HepG2 (cell line): ENCODE data around the gene DSCAML1. TPM values are rescaled to one million over a fixed set of nuclear protein-coding genes. Genes with fewer than 3 reads are reported as not detected.
A peak's percentile ranks its signal among the peaks of the same experiment; 100 is the strongest.

ENCODE experiments used
- ATF4 ChIP-seq, 2 experiments: fragments of 450-650 bp in 1 of 2; sonication (generic) in 1 of 2; formaldehyde crosslinking; IDR thresholded peaks; 2 replicates each; pipeline versions ENCODE4 v1.5.0 to v1.8.0; 2020 to 2022; ENCODE audit warnings: mild to moderate bottlenecking in 1 of 2, missing genetic modification reagents in 1 of 2
- HNF4A ChIP-seq: sonication (generic); formaldehyde crosslinking; IDR thresholded peaks from 2 replicates; pipeline ENCODE4 v1.4.0; 2020; ENCODE audit warnings: missing genetic modification reagents
- IRF1 ChIP-seq: sonication (generic); formaldehyde crosslinking; IDR thresholded peaks from 2 replicates; pipeline ENCODE4 v1.4.0; 2020; ENCODE audit warnings: low read depth, mild to moderate bottlenecking, missing genetic modification reagents
- JARID2 ChIP-seq: sonication (generic); formaldehyde crosslinking; IDR thresholded peaks from 2 replicates; pipeline ENCODE4 v1.8.1; 2023; ENCODE audit warnings: missing genetic modification reagents, inconsistent platforms; ENCODE audit not compliant: insufficient replicate concordance
- RXRB ChIP-seq: IDR thresholded peaks from 2 replicates; pipeline ENCODE4 v1.6.1; 2016; ENCODE audit warnings: borderline replicate concordance, missing genetic modification reagents, missing compliant biosample characterization
- ZBTB25 ChIP-seq: IDR thresholded peaks from 2 replicates; pipeline ENCODE4 v1.6.1; 2018; ENCODE audit warnings: missing genetic modification reagents
- ZNF343 ChIP-seq: sonication (generic); formaldehyde crosslinking; IDR thresholded peaks from 2 replicates; pipeline ENCODE4 v1.4.0; 2020; ENCODE audit warnings: mild to moderate bottlenecking, missing genetic modification reagents
- ZNF512 ChIP-seq: sonication (generic); formaldehyde crosslinking; IDR thresholded peaks from 2 replicates; pipeline ENCODE4 v1.4.0; 2020; ENCODE audit warnings: mild to moderate bottlenecking, missing genetic modification reagents
- ZNF607 ChIP-seq: sonication (generic); formaldehyde crosslinking; IDR thresholded peaks from 2 replicates; pipeline ENCODE4 v1.5.1; 2020; ENCODE audit warnings: missing genetic modification reagents, mild to moderate bottlenecking, borderline replicate concordance
- ZNF615 ChIP-seq: sonication (generic); formaldehyde crosslinking; IDR thresholded peaks from 2 replicates; pipeline ENCODE4 v1.5.0; 2020; ENCODE audit warnings: mild to moderate bottlenecking, missing genetic modification reagents, borderline replicate concordance
- ZNF777 ChIP-seq: sonication (generic); formaldehyde crosslinking; IDR thresholded peaks from 2 replicates; pipeline ENCODE4 v1.4.0; 2020; ENCODE audit warnings: missing genetic modification reagents
- ZSCAN22 ChIP-seq: sonication (generic); formaldehyde crosslinking; IDR thresholded peaks from 2 replicates; pipeline ENCODE4 v1.4.0; 2020; ENCODE audit warnings: mild to moderate bottlenecking, missing genetic modification reagents
- polyA plus RNA-seq, 8 experiments: library from polyadenylated mRNA; depleted of rRNA in 3 of 8; stranded (reverse) in 7 of 8; unstranded in 1 of 8; fragments of >200 nt; fragmentation: Illumina TruSeq in 4 of 8; extraction: Trizol in 4 of 8; gene quantifications; 2 replicates each; pipeline versions ENCODE4 v1.2.1 to v1.2.3, GENCODE V29; 2011 to 2016; ENCODE audit warnings: low read depth in 4 of 8, missing spikeins in 1 of 8, mixed read lengths in 1 of 8; ENCODE audit not compliant: insufficient read depth in 1 of 8
- total RNA-seq, 5 experiments: library from RNA; depleted of rRNA; stranded (reverse); fragments of >200 nt; fragmentation: Illumina TruSeq; extraction: Trizol; gene quantifications; 2 replicates each; pipeline ENCODE4 v1.2.3, GENCODE V29; 2016; ENCODE audit warnings: low read depth in 1 of 5
- TF ChIP-seq, protein P1 (sequence below): sonication (generic); formaldehyde crosslinking; IDR thresholded peaks from 2 replicates; pipeline ENCODE4 v1.5.0; 2020; ENCODE audit warnings: missing genetic modification reagents
- TF ChIP-seq, protein P2 (sequence below): sonication (generic); formaldehyde crosslinking; IDR thresholded peaks from 2 replicates; pipeline ENCODE4 v1.4.0; 2020; ENCODE audit warnings: missing genetic modification reagents, low read depth, mild to moderate bottlenecking, borderline replicate concordance
- TF ChIP-seq, protein P3 (sequence below): sonication (generic); formaldehyde crosslinking; IDR thresholded peaks from 2 replicates; pipeline ENCODE4 v1.5.1; 2020; ENCODE audit warnings: mild to moderate bottlenecking, moderate library complexity, missing genetic modification reagents
- TF ChIP-seq, protein P4 (sequence below): sonication (generic); formaldehyde crosslinking; IDR thresholded peaks from 2 replicates; pipeline ENCODE4; 2020; ENCODE audit warnings: missing genetic modification reagents, mild to moderate bottlenecking, borderline replicate concordance

The DSCAML1 gene
- total and polyA plus RNA-seq, 2 of the 13 experiments (the other 11 are each of a cell fraction or from before 2014, with no cell fraction given) = 0.29 to 0.40 TPM

DNA sequence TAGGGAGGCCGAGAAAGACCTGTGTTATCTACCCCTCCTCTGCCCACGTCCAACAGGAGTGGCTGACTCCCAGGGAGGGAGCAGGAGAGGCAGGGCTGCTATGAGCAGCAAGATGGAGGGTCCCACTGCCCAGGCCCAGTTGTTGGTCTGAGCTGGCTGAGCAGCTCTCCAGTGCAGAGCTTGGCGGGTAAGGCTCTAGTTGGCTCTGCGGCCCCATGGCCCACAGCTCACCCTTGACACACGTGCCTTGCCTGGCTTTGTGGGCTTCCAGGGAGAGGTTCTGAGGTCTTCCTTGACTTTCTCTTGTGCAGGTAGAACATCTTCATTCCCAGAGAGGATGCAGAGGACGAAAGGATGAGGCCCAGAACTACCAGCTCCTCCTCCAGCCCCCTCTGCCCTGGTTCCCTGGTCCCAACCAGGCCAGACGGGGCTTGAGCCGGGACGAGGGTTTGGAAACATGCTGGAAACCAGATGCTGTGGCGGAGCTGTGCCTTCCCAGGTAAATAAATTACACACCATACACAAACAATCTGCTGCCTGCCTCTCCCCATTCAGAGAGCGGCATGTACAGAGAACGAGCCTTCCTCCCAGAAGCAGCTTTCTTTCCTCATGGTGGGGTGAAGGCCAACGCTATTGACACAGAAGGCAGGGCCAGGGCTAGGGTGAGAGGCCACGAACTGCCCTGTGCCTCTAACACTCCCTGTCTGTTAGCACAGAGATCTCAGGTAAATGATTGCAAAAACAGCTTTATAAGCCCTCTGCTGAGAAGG, 48.1 kb downstream of the DSCAML1 start (continued):
- TF ChIP-seq IRF1 (CRISPR knock-in tag) = no peak
- TF ChIP-seq ZNF607 (CRISPR knock-in tag) = no peak
- TF ChIP-seq ATF4 (CRISPR knock-in tag; IDR thresholded peaks at IDR 0.05) = peak in 1 of 2 experiments; percentile 62; a peak in 2 of 4 replicates
- no peak for TF ChIP-seq ZSCAN22 (CRISPR knock-in tag)
- peak; percentile 99 for TF ChIP-seq RXRB (CRISPR knock-in tag)
- TF ChIP-seq, protein P1, sequence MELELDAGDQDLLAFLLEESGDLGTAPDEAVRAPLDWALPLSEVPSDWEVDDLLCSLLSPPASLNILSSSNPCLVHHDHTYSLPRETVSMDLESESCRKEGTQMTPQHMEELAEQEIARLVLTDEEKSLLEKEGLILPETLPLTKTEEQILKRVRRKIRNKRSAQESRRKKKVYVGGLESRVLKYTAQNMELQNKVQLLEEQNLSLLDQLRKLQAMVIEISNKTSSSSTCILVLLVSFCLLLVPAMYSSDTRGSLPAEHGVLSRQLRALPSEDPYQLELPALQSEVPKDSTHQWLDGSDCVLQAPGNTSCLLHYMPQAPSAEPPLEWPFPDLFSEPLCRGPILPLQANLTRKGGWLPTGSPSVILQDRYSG (CRISPR knock-in tag) = no peak
- TF ChIP-seq, protein P2, sequence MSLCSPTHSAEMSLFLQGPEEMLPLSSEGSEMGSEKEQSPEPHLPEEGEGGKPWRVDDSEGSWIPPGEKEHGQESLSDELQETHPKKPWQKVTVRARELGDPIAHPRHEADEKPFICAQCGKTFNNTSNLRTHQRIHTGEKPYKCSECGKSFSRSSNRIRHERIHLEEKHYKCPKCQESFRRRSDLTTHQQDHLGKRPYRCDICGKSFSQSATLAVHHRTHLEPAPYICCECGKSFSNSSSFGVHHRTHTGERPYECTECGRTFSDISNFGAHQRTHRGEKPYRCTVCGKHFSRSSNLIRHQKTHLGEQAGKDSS (CRISPR knock-in tag) = 0 out of 2 replicates have a peak, but pooled peaks have one; percentile 16
- no peak for TF ChIP-seq ZNF512 (CRISPR knock-in tag)
- no peak for TF ChIP-seq JARID2 (CRISPR knock-in tag)
- no peak for TF ChIP-seq ZNF343 (CRISPR knock-in tag)
- TF ChIP-seq ZNF615 (CRISPR knock-in tag) = no peak
- peak; percentile 21; the same call in 1 of the 2 replicates for TF ChIP-seq ZBTB25 (CRISPR knock-in tag)
- TF ChIP-seq, protein P3, sequence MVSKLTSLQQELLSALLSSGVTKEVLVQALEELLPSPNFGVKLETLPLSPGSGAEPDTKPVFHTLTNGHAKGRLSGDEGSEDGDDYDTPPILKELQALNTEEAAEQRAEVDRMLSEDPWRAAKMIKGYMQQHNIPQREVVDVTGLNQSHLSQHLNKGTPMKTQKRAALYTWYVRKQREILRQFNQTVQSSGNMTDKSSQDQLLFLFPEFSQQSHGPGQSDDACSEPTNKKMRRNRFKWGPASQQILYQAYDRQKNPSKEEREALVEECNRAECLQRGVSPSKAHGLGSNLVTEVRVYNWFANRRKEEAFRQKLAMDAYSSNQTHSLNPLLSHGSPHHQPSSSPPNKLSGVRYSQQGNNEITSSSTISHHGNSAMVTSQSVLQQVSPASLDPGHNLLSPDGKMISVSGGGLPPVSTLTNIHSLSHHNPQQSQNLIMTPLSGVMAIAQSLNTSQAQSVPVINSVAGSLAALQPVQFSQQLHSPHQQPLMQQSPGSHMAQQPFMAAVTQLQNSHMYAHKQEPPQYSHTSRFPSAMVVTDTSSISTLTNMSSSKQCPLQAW (CRISPR knock-in tag) = peak; percentile 77
- no peak for TF ChIP-seq ZNF777 (CRISPR knock-in tag)
- TF ChIP-seq, protein P4, sequence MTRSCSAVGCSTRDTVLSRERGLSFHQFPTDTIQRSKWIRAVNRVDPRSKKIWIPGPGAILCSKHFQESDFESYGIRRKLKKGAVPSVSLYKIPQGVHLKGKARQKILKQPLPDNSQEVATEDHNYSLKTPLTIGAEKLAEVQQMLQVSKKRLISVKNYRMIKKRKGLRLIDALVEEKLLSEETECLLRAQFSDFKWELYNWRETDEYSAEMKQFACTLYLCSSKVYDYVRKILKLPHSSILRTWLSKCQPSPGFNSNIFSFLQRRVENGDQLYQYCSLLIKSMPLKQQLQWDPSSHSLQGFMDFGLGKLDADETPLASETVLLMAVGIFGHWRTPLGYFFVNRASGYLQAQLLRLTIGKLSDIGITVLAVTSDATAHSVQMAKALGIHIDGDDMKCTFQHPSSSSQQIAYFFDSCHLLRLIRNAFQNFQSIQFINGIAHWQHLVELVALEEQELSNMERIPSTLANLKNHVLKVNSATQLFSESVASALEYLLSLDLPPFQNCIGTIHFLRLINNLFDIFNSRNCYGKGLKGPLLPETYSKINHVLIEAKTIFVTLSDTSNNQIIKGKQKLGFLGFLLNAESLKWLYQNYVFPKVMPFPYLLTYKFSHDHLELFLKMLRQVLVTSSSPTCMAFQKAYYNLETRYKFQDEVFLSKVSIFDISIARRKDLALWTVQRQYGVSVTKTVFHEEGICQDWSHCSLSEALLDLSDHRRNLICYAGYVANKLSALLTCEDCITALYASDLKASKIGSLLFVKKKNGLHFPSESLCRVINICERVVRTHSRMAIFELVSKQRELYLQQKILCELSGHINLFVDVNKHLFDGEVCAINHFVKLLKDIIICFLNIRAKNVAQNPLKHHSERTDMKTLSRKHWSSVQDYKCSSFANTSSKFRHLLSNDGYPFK (CRISPR knock-in tag) = no peak
- TF ChIP-seq HNF4A (CRISPR knock-in tag) = peak; percentile 89
